NT2/D1 (cell line): ENCODE measurements around the gene DNAJC12.

ENCODE experiments used
- DNase-seq: peaks from one replicate; pipeline ENCODE4 v3.0.0-alpha.2; 2011; ENCODE audit warnings: low read depth, low spot score
- H3K27me3 ChIP-seq: 2 replicates; pipeline ENCODE4 v1.6.0; 2011; ENCODE audit warnings: mild to moderate bottlenecking; ENCODE audit not compliant: insufficient read length, insufficient read depth
- H3K36me3 ChIP-seq: 2 replicates; pipeline ENCODE4 v1.6.1; 2011; ENCODE audit warnings: mild to moderate bottlenecking, low read length, mixed read lengths; ENCODE audit not compliant: insufficient read depth, insufficient read length
- H3K4me1 ChIP-seq: 2 replicates; pipeline ENCODE4 v1.5.1; 2011; ENCODE audit not compliant: insufficient read depth, insufficient read length
- H3K4me3 ChIP-seq: 2 replicates; pipeline ENCODE4 v1.5.1; 2011; ENCODE audit warnings: low read depth; ENCODE audit not compliant: insufficient read length
- H3K9ac ChIP-seq: 2 replicates; pipeline ENCODE4 v1.6.0; 2011; ENCODE audit warnings: low read depth; ENCODE audit not compliant: insufficient read length
- H3K9me3 ChIP-seq: 2 replicates; pipeline ENCODE4 v1.5.1; 2011; ENCODE audit warnings: mild to moderate bottlenecking, low read length; ENCODE audit not compliant: insufficient read depth
- SUZ12 ChIP-seq: IDR thresholded peaks from 2 replicates; pipeline ENCODE4 v1.6.1; 2011; ENCODE audit not compliant: insufficient read length, insufficient read depth; ENCODE audit errors: extremely low read depth
- YY1 ChIP-seq: IDR thresholded peaks from 2 replicates; pipeline ENCODE4 v1.6.1; 2011; ENCODE audit not compliant: insufficient read length, insufficient read depth
- ZNF274 ChIP-seq: IDR thresholded peaks from 2 replicates; pipeline ENCODE4 v1.6.1; 2011; ENCODE audit warnings: mild to moderate bottlenecking, low read depth, low read length

Gene DNAJC12

GRCh38 chr10:67816719-67817118 is 21.3 kb downstream of the DNAJC12 start:
- Histone ChIP-seq H3K4me3 (no peak overlapping the region), H3K9ac (no peak overlapping the region), H3K9me3 (no peaks in the 10 kb centered on the region), H3K36me3 (no peaks in the 10 kb centered on the region), H3K27me3 (no peaks in the 10 kb centered on the region), H3K4me1 (no peaks in the 10 kb centered on the region)
- DNase-seq, result no peak
- TF ChIP-seq YY1, result no peak
- TF ChIP-seq SUZ12, result no peak
- no peak for TF ChIP-seq ZNF274

- DNase-seq, result no peak
- Histone ChIP-seq H3K27me3 (no peaks in the 10 kb centered on the region), H3K9ac (no peak overlapping the region), H3K4me3 (no peak overlapping the region), H3K9me3 (no peaks in the 10 kb centered on the region), H3K4me1 (no peaks in the 10 kb centered on the region), H3K36me3 (no peaks in the 10 kb centered on the region)
- TF ChIP-seq SUZ12 (no peak), ZNF274 (no peak), YY1 (no peak)
Observed at GRCh38 chr10:67815571-67816059, 22.4 kb downstream of the DNAJC12 start.

- Histone ChIP-seq H3K4me3 (no peak overlapping the region), H3K36me3 (no peaks in the 10 kb centered on the region), H3K27me3 (no peaks in the 10 kb centered on the region), H3K9me3 (peaks cover 6% of the 10 kb centered on the region; the same call in 1 of the 2 replicates), H3K4me1 (no peaks in the 10 kb centered on the region), H3K9ac (no peak overlapping the region)
- TF ChIP-seq ZNF274 (no peak), YY1 (no peak), SUZ12 (no peak)
- no peak for DNase-seq
Observed at GRCh38 chr10:67812007-67812406, 26.0 kb downstream of the DNAJC12 start.

- peak; percentile 30 for DNase-seq
- TF ChIP-seq YY1, result no peak
- Histone ChIP-seq H3K36me3 (no peaks in the 10 kb centered on the region), H3K27me3 (no peaks in the 10 kb centered on the region), H3K9ac (no peak overlapping the region), H3K9me3 (peaks cover 6% of the 10 kb centered on the region; the same call in 1 of the 2 replicates), H3K4me3 (no peak overlapping the region), H3K4me1 (no peaks in the 10 kb centered on the region)
Observed at GRCh38 chr10:67809107-67809506, 28.9 kb downstream of the DNAJC12 start.

GRCh38 chr10:67808704-67809103 is 29.3 kb downstream of the DNAJC12 start:
- Histone ChIP-seq H3K4me3 (no peak overlapping the region), H3K36me3 (no peaks in the 10 kb centered on the region), H3K4me1 (no peaks in the 10 kb centered on the region), H3K9ac (no peak overlapping the region), H3K27me3 (no peaks in the 10 kb centered on the region), H3K9me3 (peaks cover 6% of the 10 kb centered on the region; the same call in 1 of the 2 replicates)
- no peak for DNase-seq
- no peak for TF ChIP-seq ZNF274
- no peak for TF ChIP-seq YY1
- no peak for TF ChIP-seq SUZ12

- peaks cover 6% of the 10 kb centered on the region; the same call in 1 of the 2 replicates for H3K9me3 ChIP-seq
- H3K36me3 ChIP-seq, result no peaks in the 10 kb centered on the region
- no peak overlapping the region for H3K9ac ChIP-seq
- no peak for TF ChIP-seq ZNF274
- no peak for TF ChIP-seq YY1
- no peak for TF ChIP-seq SUZ12
- H3K27me3 ChIP-seq, result no peaks in the 10 kb centered on the region
- no peaks in the 10 kb centered on the region for H3K4me1 ChIP-seq
- no peak overlapping the region for H3K4me3 ChIP-seq
- no peak for DNase-seq
Observed at GRCh38 chr10:67807855-67808456, 30.0 kb downstream of the DNAJC12 start.

- peaks cover 1% of the 10 kb centered on the region for H3K4me1 ChIP-seq
- no peak for DNase-seq
- no peak for TF ChIP-seq SUZ12
- H3K27me3 ChIP-seq, result no peaks in the 10 kb centered on the region
- no peak overlapping the region for H3K9ac ChIP-seq
- no peaks in the 10 kb centered on the region for H3K36me3 ChIP-seq
- H3K4me3 ChIP-seq, result no peak overlapping the region
- H3K9me3 ChIP-seq, result no peaks in the 10 kb centered on the region
Observed at GRCh38 chr10:67804395-67804678, 33.7 kb downstream of the DNAJC12 start.
